GM23338 (cell line): Measurements from ENCODE around the gene GOLGA6A. TPM values are rescaled to one million over a fixed set of nuclear protein-coding genes. Genes with fewer than 3 reads are reported as not detected.

Source experiments
- ATAC-seq: fragments of 200-7000 bp; cut with Tn5 transposase; 3 replicates; pipeline ENCODE4 v1.9.1; 2020
- DNase-seq: peaks from one replicate; pipeline ENCODE4 v3.0.0-alpha.2; 2015; ENCODE audit warnings: low spot score
- H2AFZ ChIP-seq: fragments of 200-600 bp; sonication (generic); 2 replicates; pipeline ENCODE4 v1.8.0; 2016; ENCODE audit warnings: antibody characterized with exemption, mild to moderate bottlenecking, moderate library complexity
- H3F3A ChIP-seq: fragments of 200-600 bp; sonication (generic); replicated peaks from 2 replicates; pipeline ENCODE4 v1.8.0; 2017; ENCODE audit warnings: antibody characterized with exemption, mixed run types, low read depth
- H3K27ac ChIP-seq: fragments of 200-600 bp; sonication (generic); 2 replicates; pipeline ENCODE4 v1.6.1; 2016; ENCODE audit warnings: low read depth
- H3K27me3 ChIP-seq: fragments of 200-600 bp; sonication (generic); 2 replicates; pipeline ENCODE4 v1.8.0; 2016; ENCODE audit warnings: mild to moderate bottlenecking, mixed run types, moderate library complexity; ENCODE audit not compliant: insufficient read depth
- H3K36me3 ChIP-seq: fragments of 200-600 bp; sonication (generic); 2 replicates; pipeline ENCODE4 v1.8.0; 2016; ENCODE audit warnings: mild to moderate bottlenecking; ENCODE audit not compliant: insufficient read depth
- H3K4me1 ChIP-seq: fragments of 200-600 bp; sonication (generic); 2 replicates; pipeline ENCODE4 v1.8.0; 2016; ENCODE audit warnings: mild to moderate bottlenecking, moderate library complexity; ENCODE audit not compliant: insufficient read depth
- H3K4me2 ChIP-seq: fragments of 200-600 bp; sonication (generic); 2 replicates; pipeline ENCODE4 v1.7.1; 2017; ENCODE audit warnings: mixed run types
- H3K4me3 ChIP-seq: fragments of 200-600 bp; sonication (generic); 2 replicates; pipeline ENCODE4 v1.6.1; 2016; ENCODE audit warnings: mixed run types
- H3K79me2 ChIP-seq: fragments of 200-600 bp; sonication (generic); replicated peaks from 2 replicates; pipeline ENCODE4 v1.8.0; 2017; ENCODE audit warnings: mild to moderate bottlenecking; ENCODE audit not compliant: insufficient read depth
- H3K9me2 ChIP-seq: fragments of 200-600 bp; sonication (generic); 2 replicates; pipeline ENCODE4 v1.8.0; 2017; ENCODE audit not compliant: insufficient read depth
- H4K20me1 ChIP-seq: fragments of 200-600 bp; sonication (generic); replicated peaks from 2 replicates; pipeline ENCODE4 v1.8.0; 2017; ENCODE audit warnings: mild to moderate bottlenecking; ENCODE audit not compliant: insufficient read depth
- H3K27ac Mint-ChIP-seq: 2 replicates; pipeline ENCODE4 v1.8.0; 2020; ENCODE audit warnings: inconsistent platforms, mild to moderate bottlenecking, moderate library complexity, mixed read lengths
- H3K27me3 Mint-ChIP-seq: 3 replicates; pipeline ENCODE4 v1.8.0; 2022; ENCODE audit warnings: low read depth, mild to moderate bottlenecking, moderate library complexity, mixed read lengths, inconsistent platforms; ENCODE audit not compliant: insufficient read depth, poor library complexity
- H3K36me3 Mint-ChIP-seq: 3 replicates; pipeline ENCODE4 v1.8.0; 2021; ENCODE audit warnings: low read depth, mild to moderate bottlenecking, inconsistent platforms, moderate library complexity, mixed read lengths
- H3K4me1 Mint-ChIP-seq: 3 replicates; pipeline ENCODE4 v1.8.0; 2020; ENCODE audit warnings: mild to moderate bottlenecking, inconsistent platforms, mixed read lengths
- H3K4me3 Mint-ChIP-seq: 3 replicates; pipeline ENCODE4 v1.8.0; 2021; ENCODE audit warnings: moderate library complexity, mild to moderate bottlenecking, inconsistent platforms, mixed read lengths
- H3K9me3 Mint-ChIP-seq: 3 replicates; pipeline ENCODE4 v1.8.0; 2020; ENCODE audit warnings: moderate library complexity, mild to moderate bottlenecking, inconsistent platforms, mixed read lengths
- CREB1 ChIP-seq: fragments of 250-450 bp; sonication (Bioruptor Pico); IDR thresholded peaks from 2 replicates; pipeline ENCODE4 v1.5.0; 2020; ENCODE audit warnings: low read depth, mild to moderate bottlenecking, moderate library complexity
- EZH2 ChIP-seq: fragments of 200-600 bp; sonication (generic); IDR thresholded peaks from one replicate; pipeline ENCODE4 v1.8.0; 2017; ENCODE audit warnings: antibody characterized with exemption, mild to moderate bottlenecking, low read depth; ENCODE audit not compliant: unreplicated experiment
- JUNB ChIP-seq: IDR thresholded peaks from one replicate; pipeline ENCODE4 v1.6.1; 2016; ENCODE audit warnings: antibody characterized with exemption; ENCODE audit not compliant: unreplicated experiment
- POLR2AphosphoS5 ChIP-seq: IDR thresholded peaks from 2 replicates; pipeline ENCODE4 v1.6.1; 2016; ENCODE audit warnings: antibody characterized with exemption, low read depth
- STAT1 ChIP-seq: IDR thresholded peaks from one replicate; pipeline ENCODE4 v1.6.1; 2016; ENCODE audit warnings: antibody characterized with exemption; ENCODE audit not compliant: unreplicated experiment
- ZNF114 ChIP-seq: fragments of 250-450 bp; sonication (Bioruptor Pico); IDR thresholded peaks from 2 replicates; pipeline ENCODE4 v1.5.0; 2020; ENCODE audit warnings: mild to moderate bottlenecking, moderate library complexity
- ZNF331 ChIP-seq: fragments of 250-450 bp; sonication (Bioruptor Pico); IDR thresholded peaks from 2 replicates; pipeline ENCODE4 v1.5.0; 2020; ENCODE audit warnings: low read depth, mild to moderate bottlenecking, moderate library complexity
- polyA plus RNA-seq: library from polyadenylated mRNA; unstranded; fragments of >200 nt; fragmentation: Nextera tagmentation; extraction: Ambion mirVana; gene quantifications from 2 replicates; pipeline ENCODE4 v1.2.1, GENCODE V29; 2016
- total RNA-seq: library from RNA; depleted of rRNA; stranded (reverse); fragments of >200 nt; shearing (Covaris generic); gene quantifications from 2 replicates; pipeline ENCODE4 v1.2.3, GENCODE V29; 2014
- TF ChIP-seq, protein P1 (sequence below), 2 experiments: fragments of 200-600 bp in 1 of 2; sonication (generic) in 1 of 2; conservative IDR thresholded peaks; 2 replicates each; pipeline versions ENCODE4 v1.5.1 to v1.6.1; 2016 to 2017; ENCODE audit warnings: antibody characterized with exemption in 2 of 2, low read depth in 2 of 2, mild to moderate bottlenecking in 2 of 2, moderate library complexity in 1 of 2
- TF ChIP-seq, protein P2 (sequence below): IDR thresholded peaks from one replicate; pipeline ENCODE4 v1.6.1; 2018; ENCODE audit warnings: antibody characterized with exemption; ENCODE audit not compliant: unreplicated experiment
- TF ChIP-seq, protein P3 (sequence below): IDR thresholded peaks from 2 replicates; pipeline ENCODE4 v1.6.1; 2016; ENCODE audit warnings: antibody characterized with exemption

Gene GOLGA6A
- total and polyA plus RNA-seq, 2 experiments from 2014 or later = 0.18 to 2.1 TPM

DNA sequence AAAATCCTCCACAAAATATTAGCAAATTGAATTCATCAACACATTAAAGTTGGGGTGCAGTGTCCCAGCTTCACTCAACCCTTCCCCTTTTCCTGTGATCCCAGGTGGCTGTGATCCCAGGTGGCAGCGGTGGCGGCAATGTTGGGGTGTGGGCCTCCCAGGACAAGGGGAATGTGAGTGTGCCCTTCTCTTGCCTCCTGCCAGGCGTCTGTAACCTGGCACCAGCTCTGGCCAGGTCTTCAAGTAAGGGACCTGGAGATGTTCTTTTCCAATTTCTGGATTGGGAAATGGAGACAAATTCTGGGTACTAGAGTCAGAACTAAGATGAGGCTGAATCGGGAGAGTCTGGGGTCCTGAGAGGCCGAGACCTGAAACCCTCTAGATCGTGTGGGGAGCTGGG is 20.1 kb downstream of the GOLGA6A start:
- no peaks in the 10 kb centered on the region for H4K20me1 ChIP-seq
- ATAC-seq = no peak
- H3K27ac ChIP-seq = no peak overlapping the region
- TF ChIP-seq, protein P1, sequence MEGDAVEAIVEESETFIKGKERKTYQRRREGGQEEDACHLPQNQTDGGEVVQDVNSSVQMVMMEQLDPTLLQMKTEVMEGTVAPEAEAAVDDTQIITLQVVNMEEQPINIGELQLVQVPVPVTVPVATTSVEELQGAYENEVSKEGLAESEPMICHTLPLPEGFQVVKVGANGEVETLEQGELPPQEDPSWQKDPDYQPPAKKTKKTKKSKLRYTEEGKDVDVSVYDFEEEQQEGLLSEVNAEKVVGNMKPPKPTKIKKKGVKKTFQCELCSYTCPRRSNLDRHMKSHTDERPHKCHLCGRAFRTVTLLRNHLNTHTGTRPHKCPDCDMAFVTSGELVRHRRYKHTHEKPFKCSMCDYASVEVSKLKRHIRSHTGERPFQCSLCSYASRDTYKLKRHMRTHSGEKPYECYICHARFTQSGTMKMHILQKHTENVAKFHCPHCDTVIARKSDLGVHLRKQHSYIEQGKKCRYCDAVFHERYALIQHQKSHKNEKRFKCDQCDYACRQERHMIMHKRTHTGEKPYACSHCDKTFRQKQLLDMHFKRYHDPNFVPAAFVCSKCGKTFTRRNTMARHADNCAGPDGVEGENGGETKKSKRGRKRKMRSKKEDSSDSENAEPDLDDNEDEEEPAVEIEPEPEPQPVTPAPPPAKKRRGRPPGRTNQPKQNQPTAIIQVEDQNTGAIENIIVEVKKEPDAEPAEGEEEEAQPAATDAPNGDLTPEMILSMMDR (conservative IDR thresholded peaks at IDR 0.05; ENCODE audit: low read depth in 2 of 2) = no peak
- TF ChIP-seq ZNF331 (CRISPR knock-in tag) = no peak
- no peak for TF ChIP-seq EZH2
- TF ChIP-seq, protein P2, sequence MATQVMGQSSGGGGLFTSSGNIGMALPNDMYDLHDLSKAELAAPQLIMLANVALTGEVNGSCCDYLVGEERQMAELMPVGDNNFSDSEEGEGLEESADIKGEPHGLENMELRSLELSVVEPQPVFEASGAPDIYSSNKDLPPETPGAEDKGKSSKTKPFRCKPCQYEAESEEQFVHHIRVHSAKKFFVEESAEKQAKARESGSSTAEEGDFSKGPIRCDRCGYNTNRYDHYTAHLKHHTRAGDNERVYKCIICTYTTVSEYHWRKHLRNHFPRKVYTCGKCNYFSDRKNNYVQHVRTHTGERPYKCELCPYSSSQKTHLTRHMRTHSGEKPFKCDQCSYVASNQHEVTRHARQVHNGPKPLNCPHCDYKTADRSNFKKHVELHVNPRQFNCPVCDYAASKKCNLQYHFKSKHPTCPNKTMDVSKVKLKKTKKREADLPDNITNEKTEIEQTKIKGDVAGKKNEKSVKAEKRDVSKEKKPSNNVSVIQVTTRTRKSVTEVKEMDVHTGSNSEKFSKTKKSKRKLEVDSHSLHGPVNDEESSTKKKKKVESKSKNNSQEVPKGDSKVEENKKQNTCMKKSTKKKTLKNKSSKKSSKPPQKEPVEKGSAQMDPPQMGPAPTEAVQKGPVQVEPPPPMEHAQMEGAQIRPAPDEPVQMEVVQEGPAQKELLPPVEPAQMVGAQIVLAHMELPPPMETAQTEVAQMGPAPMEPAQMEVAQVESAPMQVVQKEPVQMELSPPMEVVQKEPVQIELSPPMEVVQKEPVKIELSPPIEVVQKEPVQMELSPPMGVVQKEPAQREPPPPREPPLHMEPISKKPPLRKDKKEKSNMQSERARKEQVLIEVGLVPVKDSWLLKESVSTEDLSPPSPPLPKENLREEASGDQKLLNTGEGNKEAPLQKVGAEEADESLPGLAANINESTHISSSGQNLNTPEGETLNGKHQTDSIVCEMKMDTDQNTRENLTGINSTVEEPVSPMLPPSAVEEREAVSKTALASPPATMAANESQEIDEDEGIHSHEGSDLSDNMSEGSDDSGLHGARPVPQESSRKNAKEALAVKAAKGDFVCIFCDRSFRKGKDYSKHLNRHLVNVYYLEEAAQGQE = no peak
- TF ChIP-seq, protein P3, sequence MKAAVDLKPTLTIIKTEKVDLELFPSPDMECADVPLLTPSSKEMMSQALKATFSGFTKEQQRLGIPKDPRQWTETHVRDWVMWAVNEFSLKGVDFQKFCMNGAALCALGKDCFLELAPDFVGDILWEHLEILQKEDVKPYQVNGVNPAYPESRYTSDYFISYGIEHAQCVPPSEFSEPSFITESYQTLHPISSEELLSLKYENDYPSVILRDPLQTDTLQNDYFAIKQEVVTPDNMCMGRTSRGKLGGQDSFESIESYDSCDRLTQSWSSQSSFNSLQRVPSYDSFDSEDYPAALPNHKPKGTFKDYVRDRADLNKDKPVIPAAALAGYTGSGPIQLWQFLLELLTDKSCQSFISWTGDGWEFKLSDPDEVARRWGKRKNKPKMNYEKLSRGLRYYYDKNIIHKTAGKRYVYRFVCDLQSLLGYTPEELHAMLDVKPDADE = no peak
- no peaks in the 10 kb centered on the region; the same call in 2 of the 3 replicates for H3K36me3 Mint-ChIP-seq
- no peaks in the 10 kb centered on the region for H3K4me1 ChIP-seq
- no peaks in the 10 kb centered on the region for H3K79me2 ChIP-seq
- H2AFZ ChIP-seq = no peak overlapping the region
- no peak for DNase-seq
- peaks cover 17% of the 10 kb centered on the region for H3K27me3 Mint-ChIP-seq
- H3K9me3 Mint-ChIP-seq = peaks cover 13% of the 10 kb centered on the region; the same call in 1 of the 3 replicates
- no peaks in the 10 kb centered on the region for H3K9me2 ChIP-seq
- H3K4me3 Mint-ChIP-seq = no peak overlapping the region
- H3K27me3 ChIP-seq = no peaks in the 10 kb centered on the region
- peaks cover 5% of the 10 kb centered on the region for H3K4me1 Mint-ChIP-seq
- H3K27ac Mint-ChIP-seq = no peak overlapping the region
- H3K4me2 ChIP-seq = no peak overlapping the region
- no peaks in the 10 kb centered on the region for H3K36me3 ChIP-seq
- no peaks in the 10 kb centered on the region for H3F3A ChIP-seq
- H3K4me3 ChIP-seq = no peak overlapping the region

DNA sequence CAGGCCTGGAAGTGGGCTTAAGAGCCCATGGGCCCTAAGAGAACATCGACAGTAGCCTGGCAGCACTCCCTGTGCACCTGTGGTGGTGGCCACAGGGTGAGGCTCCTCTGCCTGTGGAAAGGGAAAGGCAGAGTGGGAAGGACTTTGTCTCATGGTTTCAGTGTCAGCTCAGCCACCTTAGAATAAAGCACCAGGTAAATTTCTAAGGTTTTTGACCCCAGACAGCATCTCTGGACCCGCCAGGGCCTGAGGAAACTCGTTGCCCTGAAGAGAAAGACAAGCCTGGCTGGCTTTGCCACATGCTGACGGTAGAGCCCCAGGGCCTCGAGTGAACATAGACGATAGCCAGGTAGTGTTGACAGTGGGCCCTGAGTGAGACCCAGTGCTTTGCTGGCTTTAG is 22.1 kb downstream of the GOLGA6A start:
- H3K4me3 Mint-ChIP-seq = no peak overlapping the region
- Histone ChIP-seq H4K20me1 (no peaks in the 10 kb centered on the region), H3K4me3 (no peak overlapping the region), H3K27ac (no peak overlapping the region), H3K27me3 (peaks cover 3% of the 10 kb centered on the region; the same call in 1 of the 2 replicates), H3K4me2 (no peak overlapping the region), H3F3A (no peaks in the 10 kb centered on the region), H3K4me1 (no peaks in the 10 kb centered on the region), H2AFZ (no peak overlapping the region), H3K9me2 (no peaks in the 10 kb centered on the region), H3K79me2 (no peaks in the 10 kb centered on the region), H3K36me3 (no peaks in the 10 kb centered on the region)
- no peak overlapping the region for H3K27ac Mint-ChIP-seq
- peaks cover 18% of the 10 kb centered on the region for H3K27me3 Mint-ChIP-seq
- peaks cover 13% of the 10 kb centered on the region; the same call in 1 of the 3 replicates for H3K9me3 Mint-ChIP-seq
- peaks cover 3% of the 10 kb centered on the region for H3K4me1 Mint-ChIP-seq
- no peaks in the 10 kb centered on the region; the same call in 2 of the 3 replicates for H3K36me3 Mint-ChIP-seq
- ATAC-seq = no peak
- no peak for DNase-seq
- TF ChIP-seq STAT1 (no peak), CREB1 (CRISPR knock-in tag) (no peak), EZH2 (no peak), ZNF114 (CRISPR knock-in tag) (no peak), POLR2AphosphoS5 (no peak), JUNB (no peak)
- TF ChIP-seq, protein P3 = no peak
- TF ChIP-seq, protein P2 = no peak
- TF ChIP-seq, protein P1 (conservative IDR thresholded peaks at IDR 0.05; ENCODE audit: low read depth in 2 of 2) = no peak
